Measurements from ENCODE around the gene WWP2.

- TF ChIP-seq CTCF (conservative IDR thresholded peaks at IDR 0.05) (no peak), EZH2 (IDR thresholded peaks at IDR 0.05; ENCODE audit: low read depth) (no peak)
These were observed 141.8 kb downstream of the WWP2 start for GRCh38 chr16:69903865-69904415.
